ENCODE data around the gene TGFB1I1. TPM values are rescaled to one million over a fixed set of nuclear protein-coding genes. Genes with fewer than 3 reads are reported as not detected.

The TGFB1I1 gene
- total RNA-seq, 1 experiment from 2014 or later, result 9.3 TPM

DNA sequence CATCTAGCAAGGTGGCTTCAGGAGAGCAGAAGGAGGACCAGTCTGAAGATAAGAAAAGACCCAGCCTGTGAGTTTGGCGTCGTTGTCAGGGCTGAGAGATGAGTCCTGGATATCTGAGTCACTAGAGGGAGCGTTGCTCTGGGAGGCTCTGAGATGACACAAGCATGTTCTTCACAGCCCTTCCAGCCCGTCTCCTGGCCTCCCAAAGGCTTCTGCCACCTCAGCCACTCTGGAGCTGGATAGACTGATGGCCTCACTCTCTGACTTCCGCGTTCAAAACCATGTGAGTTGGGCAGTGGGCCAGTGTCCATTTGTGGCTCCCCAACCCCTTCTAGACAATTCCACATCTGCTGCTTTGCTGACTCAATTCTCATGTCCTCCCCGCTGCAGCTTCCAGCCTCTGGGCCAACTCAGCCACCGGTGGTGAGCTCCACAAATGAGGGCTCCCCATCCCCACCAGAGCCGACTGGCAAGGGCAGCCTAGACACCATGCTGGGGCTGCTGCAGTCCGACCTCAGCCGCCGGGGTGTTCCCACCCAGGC lies 2.3 kb downstream of the TGFB1I1 start:
- no peak overlapping the region for H3K4me3 Mint-ChIP-seq (ENCODE audit: unreplicated experiment)
- no peaks in the 10 kb centered on the region for H3K9me3 ChIP-seq
- TF ChIP-seq, protein P1, sequence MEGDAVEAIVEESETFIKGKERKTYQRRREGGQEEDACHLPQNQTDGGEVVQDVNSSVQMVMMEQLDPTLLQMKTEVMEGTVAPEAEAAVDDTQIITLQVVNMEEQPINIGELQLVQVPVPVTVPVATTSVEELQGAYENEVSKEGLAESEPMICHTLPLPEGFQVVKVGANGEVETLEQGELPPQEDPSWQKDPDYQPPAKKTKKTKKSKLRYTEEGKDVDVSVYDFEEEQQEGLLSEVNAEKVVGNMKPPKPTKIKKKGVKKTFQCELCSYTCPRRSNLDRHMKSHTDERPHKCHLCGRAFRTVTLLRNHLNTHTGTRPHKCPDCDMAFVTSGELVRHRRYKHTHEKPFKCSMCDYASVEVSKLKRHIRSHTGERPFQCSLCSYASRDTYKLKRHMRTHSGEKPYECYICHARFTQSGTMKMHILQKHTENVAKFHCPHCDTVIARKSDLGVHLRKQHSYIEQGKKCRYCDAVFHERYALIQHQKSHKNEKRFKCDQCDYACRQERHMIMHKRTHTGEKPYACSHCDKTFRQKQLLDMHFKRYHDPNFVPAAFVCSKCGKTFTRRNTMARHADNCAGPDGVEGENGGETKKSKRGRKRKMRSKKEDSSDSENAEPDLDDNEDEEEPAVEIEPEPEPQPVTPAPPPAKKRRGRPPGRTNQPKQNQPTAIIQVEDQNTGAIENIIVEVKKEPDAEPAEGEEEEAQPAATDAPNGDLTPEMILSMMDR (IDR thresholded peaks at IDR 0.05; ENCODE audit: insufficient read depth in 1 of 2, low read depth in 1 of 2, low read length in 1 of 2, severe bottlenecking in 1 of 2, unreplicated experiment in 1 of 2), result no peak
- DNase-seq, result no peak
- no peaks in the 10 kb centered on the region for H3K36me3 ChIP-seq (ENCODE audit: control insufficient read depth, insufficient read depth, low read length)
- H3K4me1 ChIP-seq, result peaks cover 3% of the 10 kb centered on the region
- peaks cover 19% of the 10 kb centered on the region for H3K36me3 Mint-ChIP-seq (ENCODE audit: insufficient read depth, unreplicated experiment)
- ChIA-PET CTCF (interaction anchor here (1.0 to 1.1 kb wide), 2 partner anchors 14 to 16 kb away, joined by 3 read pairs; no protein-coding TSS in a partner anchor), POLR2A (no interaction called here)
- no peak overlapping the region for H3K27ac Mint-ChIP-seq (ENCODE audit: unreplicated experiment)
- H3K4me1 Mint-ChIP-seq (ENCODE audit: low read depth, unreplicated experiment), result peaks cover 24% of the 10 kb centered on the region
- no peaks in the 10 kb centered on the region for H3K9me3 Mint-ChIP-seq (ENCODE audit: unreplicated experiment)
- TSS peak; percentile 6 for BruUV-seq (replicated peaks)
- H3K4me3 ChIP-seq (ENCODE audit: low read depth, low read length), result no peak overlapping the region
- intact Hi-C loops (cut with micrococcal nuclease; ENCODE audit: unreplicated experiment), result no loop called here
- H3K27me3 Mint-ChIP-seq (ENCODE audit: insufficient read depth, unreplicated experiment), result no peaks in the 10 kb centered on the region
- H3K27me3 ChIP-seq (replicated peaks; ENCODE audit: control insufficient read depth, insufficient read depth, low read length), result no peaks in the 10 kb centered on the region

DNA sequence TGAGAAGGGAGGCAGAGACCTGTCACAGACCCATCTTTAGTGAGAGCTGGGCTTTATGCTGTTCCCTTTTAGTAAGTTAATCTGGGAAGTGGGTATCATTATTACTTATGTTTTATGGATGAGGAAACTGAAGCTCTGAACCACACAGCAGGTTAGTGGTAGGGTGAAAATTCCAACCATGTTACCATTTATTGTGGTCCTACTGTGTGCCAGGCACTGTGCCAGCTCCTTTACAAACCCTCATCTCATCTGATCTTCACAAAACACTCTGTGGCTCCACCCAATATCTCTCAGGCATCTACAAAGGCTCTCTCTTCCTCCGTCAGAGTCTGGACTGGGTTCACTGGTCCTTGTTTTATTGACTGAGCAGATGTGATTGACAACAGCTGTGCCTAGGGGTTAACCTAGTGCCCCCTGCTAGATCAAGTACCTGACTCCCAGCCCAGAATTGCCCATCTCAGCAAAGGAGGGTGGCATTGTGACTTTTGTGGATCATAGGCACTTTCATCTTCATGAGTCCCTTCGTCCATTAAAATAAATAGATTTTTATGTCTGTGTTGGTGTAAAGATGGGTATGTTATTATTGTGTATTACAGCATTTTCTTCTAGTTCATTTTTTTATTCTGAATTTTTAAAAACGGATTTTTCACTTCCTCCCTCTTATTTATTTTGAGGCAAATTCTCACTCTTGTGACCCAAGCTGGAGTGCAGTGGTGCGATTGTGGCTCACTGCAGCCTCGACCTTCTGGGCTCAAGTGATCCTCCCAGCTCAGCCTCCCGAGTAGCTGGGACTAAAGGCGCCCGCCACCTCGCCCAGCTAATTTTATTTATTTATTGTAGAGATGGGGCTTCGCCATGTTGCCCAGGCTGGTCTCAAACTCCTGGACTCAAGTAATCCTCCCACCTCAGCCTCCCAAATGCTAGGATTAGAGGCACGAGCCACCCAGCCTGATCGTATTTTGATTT lies 3.1 kb downstream of the TGFB1I1 start:
- ChIA-PET POLR2A (no interaction called here), CTCF (interaction anchor here (1.0 to 3.6 kb wide), 3 partner anchors 15 to 17 kb away, joined by 3 to 33 read pairs (median 3); partner anchors contain the start of gene ARMC5)
- no TSS peak for BruUV-seq (replicated peaks)
- Mint-ChIP-seq H3K27ac (ENCODE audit: unreplicated experiment) (no peak overlapping the region), H3K4me1 (ENCODE audit: low read depth, unreplicated experiment) (peaks cover 24% of the 10 kb centered on the region), H3K9me3 (ENCODE audit: unreplicated experiment) (no peaks in the 10 kb centered on the region), H3K36me3 (ENCODE audit: insufficient read depth, unreplicated experiment) (peaks cover 24% of the 10 kb centered on the region), H3K27me3 (ENCODE audit: insufficient read depth, unreplicated experiment) (no peaks in the 10 kb centered on the region), H3K4me3 (ENCODE audit: unreplicated experiment) (no peak overlapping the region)
- no peaks in the 10 kb centered on the region for H3K9me3 ChIP-seq
- peaks cover 3% of the 10 kb centered on the region for H3K4me1 ChIP-seq
- no peaks in the 10 kb centered on the region for H3K36me3 ChIP-seq (ENCODE audit: control insufficient read depth, insufficient read depth, low read length)
- intact Hi-C loops (cut with micrococcal nuclease; ENCODE audit: unreplicated experiment), result no loop called here
- DNase-seq, result no peak
- H3K4me3 ChIP-seq (ENCODE audit: low read depth, low read length), result no peak overlapping the region
- no peaks in the 10 kb centered on the region for H3K27me3 ChIP-seq (replicated peaks; ENCODE audit: control insufficient read depth, insufficient read depth, low read length)
- TF ChIP-seq, protein P1 (IDR thresholded peaks at IDR 0.05; ENCODE audit: insufficient read depth in 1 of 2, low read depth in 1 of 2, low read length in 1 of 2, severe bottlenecking in 1 of 2, unreplicated experiment in 1 of 2), result no peak

DNA sequence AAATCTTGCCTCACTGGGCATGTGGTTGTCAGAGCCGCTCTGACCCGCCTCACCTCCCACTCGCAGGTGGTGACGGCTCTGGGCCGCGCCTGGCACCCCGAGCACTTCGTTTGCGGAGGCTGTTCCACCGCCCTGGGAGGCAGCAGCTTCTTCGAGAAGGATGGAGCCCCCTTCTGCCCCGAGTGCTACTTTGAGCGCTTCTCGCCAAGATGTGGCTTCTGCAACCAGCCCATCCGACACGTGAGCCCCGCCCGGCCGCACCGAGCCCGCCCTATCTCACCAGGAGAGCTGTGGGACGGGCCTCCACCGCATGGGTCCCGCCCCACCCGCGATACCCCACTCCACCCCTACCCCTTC lies 4.0 kb downstream of the TGFB1I1 start:
- H3K4me1 ChIP-seq, result peaks cover 3% of the 10 kb centered on the region
- Mint-ChIP-seq H3K36me3 (ENCODE audit: insufficient read depth, unreplicated experiment) (peaks cover 24% of the 10 kb centered on the region), H3K27me3 (ENCODE audit: insufficient read depth, unreplicated experiment) (no peaks in the 10 kb centered on the region), H3K9me3 (ENCODE audit: unreplicated experiment) (no peaks in the 10 kb centered on the region), H3K27ac (ENCODE audit: unreplicated experiment) (peak overlapping the region; percentile 86), H3K4me3 (ENCODE audit: unreplicated experiment) (peak overlapping the region; percentile 86), H3K4me1 (ENCODE audit: low read depth, unreplicated experiment) (peaks cover 24% of the 10 kb centered on the region)
- DNase-seq, result peak in 1 of 2 experiments; percentile 23
- peak overlapping the region; percentile 81 for H3K4me3 ChIP-seq (ENCODE audit: low read depth, low read length)
- TF ChIP-seq, protein P1 (IDR thresholded peaks at IDR 0.05; ENCODE audit: insufficient read depth in 1 of 2, low read depth in 1 of 2, low read length in 1 of 2, severe bottlenecking in 1 of 2, unreplicated experiment in 1 of 2), result no peak
- H3K36me3 ChIP-seq (ENCODE audit: control insufficient read depth, insufficient read depth, low read length), result no peaks in the 10 kb centered on the region
- no peaks in the 10 kb centered on the region for H3K9me3 ChIP-seq
- BruUV-seq (replicated peaks), result no TSS peak
- intact Hi-C loops (cut with micrococcal nuclease; ENCODE audit: unreplicated experiment), result loop anchor here (2.0 kb wide), 1 partner anchor 33 kb away; the partner anchor contains the start of gene RUSF1
- H3K27me3 ChIP-seq (replicated peaks; ENCODE audit: control insufficient read depth, insufficient read depth, low read length), result no peaks in the 10 kb centered on the region
- POLR2A ChIA-PET, result no interaction called here
- CTCF ChIA-PET, result interaction anchor here (3.6 kb wide), 1 partner anchor 17 kb away, joined by 33 read pairs; the partner anchor contains the start of gene ARMC5

Data from Caco-2 (cell line).